GM12891 (cell line): ENCODE data around the gene KLK13.

Source experiments
- POLR2AphosphoS5 ChIP-seq: IDR thresholded peaks from 2 replicates; pipeline ENCODE4 v1.6.1; 2011; ENCODE audit warnings: low read depth, low read length, control low read depth
- TAF1 ChIP-seq: IDR thresholded peaks from 2 replicates; pipeline ENCODE4 v1.6.1; 2011; ENCODE audit warnings: low read depth, low read length, control low read depth

DNA sequence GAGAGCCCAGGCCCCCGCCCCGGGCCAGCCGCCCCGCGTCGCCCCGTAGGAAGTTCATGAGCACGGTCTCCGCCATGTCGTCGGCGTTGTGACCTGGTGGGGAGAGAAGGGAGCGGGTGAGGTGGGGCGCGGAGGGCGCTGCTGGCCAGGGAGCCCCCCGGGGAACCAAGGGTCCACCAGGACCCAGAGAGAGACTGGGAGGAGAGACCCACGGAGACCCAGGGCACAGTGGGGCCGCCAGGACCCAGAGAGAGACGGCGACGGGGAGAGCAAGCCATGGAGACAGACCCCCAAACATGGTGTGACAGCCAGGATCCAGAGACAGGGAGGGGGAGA lies 34.1 kb upstream of the KLK13 start:
- TF ChIP-seq POLR2AphosphoS5, result no peak
- TF ChIP-seq TAF1, result no peak
